HUDEP-2 (cell line): ENCODE results near the gene XXYLT1.
"Not testable (repeated sequence)": the region's sequence is repeated elsewhere in the genome, so short reads cannot be mapped to it uniquely, and the experiment has no call there.

Source experiments
- DNase-seq, 76 experiments: peaks; one replicate each; lab custom pipeline; 2025; ENCODE audit not compliant: unreplicated experiment in 76 of 76; lab: John Stamatoyannopoulos, UW

Gene XXYLT1

GRCh38 chr3:195102609-195103467, 168.1 kb downstream of the XXYLT1 start:
- DNase-seq = peak in 27 of 76 experiments; percentile 4 to 62 (median 33)

- no peak for DNase-seq
These were observed 168.9 kb downstream of the XXYLT1 start for GRCh38 chr3:195101927-195102608.

DNA sequence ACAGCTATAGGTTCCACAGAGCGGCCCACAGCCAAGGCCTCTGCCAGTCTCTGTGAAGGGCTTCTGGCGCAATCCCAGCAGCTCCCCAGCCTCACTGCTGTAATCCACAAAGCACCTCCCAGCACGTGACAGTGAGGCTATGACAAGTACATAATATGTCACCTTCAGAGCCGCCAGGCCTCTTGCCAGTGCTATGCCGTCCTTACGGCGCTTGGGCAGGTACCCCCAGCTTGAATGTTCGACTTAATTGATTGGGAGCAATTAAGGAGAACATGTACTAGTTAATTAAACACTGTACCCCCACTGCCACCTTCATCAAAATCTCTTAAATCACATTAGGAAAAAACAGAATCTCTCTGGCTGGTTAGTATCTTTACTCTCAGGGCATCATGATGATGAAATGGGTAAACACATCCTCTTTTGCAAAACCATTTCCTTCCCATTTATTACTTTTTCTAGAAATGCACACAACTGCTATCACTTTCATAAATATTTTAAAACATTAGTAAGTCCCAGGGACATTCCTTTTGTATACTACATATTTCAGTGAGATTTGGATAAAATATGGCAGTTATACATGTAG, 169.9 kb downstream of the XXYLT1 start:
- no peak for DNase-seq

GRCh38 chr3:195099951-195100785, 170.8 kb downstream of the XXYLT1 start:
- DNase-seq = no peak

- no peak for DNase-seq
These were observed 172.0 kb downstream of the XXYLT1 start for GRCh38 chr3:195098741-195099525.

DNA sequence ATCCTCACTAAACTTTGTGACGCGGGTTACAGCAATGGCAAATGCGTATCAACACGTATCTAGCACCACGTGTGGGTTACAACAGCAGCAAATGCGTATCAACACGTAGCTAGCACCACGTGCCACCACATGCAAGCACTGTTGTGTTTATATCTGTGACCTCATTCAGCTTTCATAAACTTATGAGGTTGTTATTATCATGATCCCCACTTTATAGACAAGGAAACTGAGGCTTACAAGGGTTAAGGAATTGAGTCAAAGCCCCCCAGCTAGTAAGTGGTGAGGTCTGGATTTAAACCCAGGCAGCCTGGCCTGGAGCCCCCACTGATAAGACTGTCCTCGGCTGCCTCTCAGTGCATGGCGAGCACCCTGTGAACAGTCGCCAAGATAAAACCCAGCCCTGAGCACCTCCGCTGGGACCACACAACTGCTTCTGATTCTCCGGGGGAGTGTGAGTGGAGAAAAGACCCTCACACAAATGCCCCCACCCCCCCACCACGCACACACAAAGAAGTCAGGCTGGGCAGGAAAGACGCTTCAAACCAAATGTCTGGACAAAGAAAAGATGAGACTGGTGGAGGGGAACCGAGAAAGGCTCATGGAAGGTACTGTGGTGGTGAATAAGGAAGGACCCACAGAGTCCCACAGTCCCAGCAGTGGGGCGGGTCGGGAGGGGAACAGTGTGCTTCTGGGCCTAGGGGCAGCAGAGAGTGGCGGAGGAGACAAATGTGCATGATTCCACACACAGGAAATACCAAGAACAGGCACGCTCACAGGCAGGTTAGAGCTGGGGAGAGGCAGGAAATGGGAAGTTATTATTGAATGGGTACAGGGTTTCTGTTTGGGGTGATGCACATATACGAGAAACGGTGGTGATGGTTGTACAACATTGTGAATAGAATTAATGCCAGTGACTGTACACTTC, 173.4 kb downstream of the XXYLT1 start:
- no peak for DNase-seq

DNA sequence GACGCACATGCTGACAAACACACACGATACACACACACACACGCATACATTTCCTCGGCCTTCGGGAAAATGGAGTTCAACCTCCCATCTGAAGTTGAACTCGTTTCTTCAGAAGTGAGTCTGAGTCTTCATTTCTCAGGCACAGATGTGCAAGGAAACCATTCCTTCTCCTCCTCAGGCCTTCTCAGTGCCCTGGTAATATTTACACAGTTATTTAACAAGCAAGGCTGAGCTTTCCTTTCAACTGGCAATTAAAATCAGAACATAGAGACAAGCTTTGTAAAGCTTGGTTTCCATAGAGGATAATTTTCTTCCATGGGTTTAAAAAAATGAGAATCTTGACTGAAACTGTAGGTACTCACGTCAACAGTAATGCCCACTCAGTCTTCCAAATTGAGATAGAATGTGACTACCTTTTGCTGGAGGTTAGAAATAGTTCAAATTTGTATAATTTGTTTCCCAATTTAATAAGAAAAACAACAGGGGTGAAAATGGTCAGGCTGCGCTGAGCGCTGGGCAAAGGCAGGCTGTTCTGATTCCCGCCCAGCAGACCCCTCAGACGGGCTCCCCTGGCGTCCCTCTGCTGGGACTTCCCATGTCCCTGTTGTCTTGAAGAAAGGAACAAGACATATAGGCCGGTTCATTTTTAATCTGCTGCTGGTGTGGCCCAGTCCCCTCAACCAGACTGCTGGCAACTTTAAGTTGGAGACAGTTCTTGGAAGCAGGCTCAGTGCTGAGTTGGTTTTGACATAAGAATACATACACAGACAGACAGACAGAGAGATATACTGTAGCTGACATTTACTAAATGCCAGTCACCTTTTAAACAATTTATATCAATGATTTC, 174.3 kb downstream of the XXYLT1 start:
- no peak for DNase-seq

- DNase-seq = no peak
These were observed 174.9 kb downstream of the XXYLT1 start for GRCh38 chr3:195096053-195096452.

GRCh38 chr3:195095704-195096036, 175.3 kb downstream of the XXYLT1 start:
- DNase-seq = no peak

DNA sequence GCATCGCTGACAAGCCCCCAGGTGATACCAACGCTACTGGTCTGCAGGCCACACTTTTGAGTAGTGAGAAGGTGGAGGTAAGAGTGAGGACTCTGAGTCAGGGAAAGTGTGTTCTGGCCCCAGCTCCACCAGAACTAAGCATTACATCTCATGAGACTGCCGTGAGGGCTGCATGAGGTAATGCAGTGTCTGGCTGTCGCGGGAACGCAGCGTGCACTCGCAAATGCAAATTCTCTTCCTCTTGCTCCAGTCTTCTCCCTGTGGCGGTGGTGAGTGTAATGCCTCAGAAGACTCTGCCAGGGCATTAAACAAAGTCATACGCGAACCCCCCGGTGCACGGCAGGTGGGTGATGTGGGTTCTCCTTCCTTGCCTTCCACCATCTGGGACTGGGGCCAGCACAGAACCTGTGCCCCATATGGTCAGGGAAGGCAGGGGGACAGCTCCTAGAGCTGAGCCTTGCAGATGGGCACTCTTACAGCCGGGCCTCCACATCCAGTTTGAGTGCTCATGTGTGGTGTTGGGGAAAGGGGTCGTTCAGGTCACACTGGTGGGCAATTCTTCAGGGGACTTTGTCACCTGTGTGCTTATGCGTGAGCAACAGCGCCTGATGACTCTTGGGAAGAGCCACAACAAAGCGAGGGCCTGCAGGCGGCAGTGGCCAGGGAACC, 175.8 kb downstream of the XXYLT1 start:
- DNase-seq = no peak

- DNase-seq = no peak
These were observed 176.6 kb downstream of the XXYLT1 start for GRCh38 chr3:195094191-195094921.

DNA sequence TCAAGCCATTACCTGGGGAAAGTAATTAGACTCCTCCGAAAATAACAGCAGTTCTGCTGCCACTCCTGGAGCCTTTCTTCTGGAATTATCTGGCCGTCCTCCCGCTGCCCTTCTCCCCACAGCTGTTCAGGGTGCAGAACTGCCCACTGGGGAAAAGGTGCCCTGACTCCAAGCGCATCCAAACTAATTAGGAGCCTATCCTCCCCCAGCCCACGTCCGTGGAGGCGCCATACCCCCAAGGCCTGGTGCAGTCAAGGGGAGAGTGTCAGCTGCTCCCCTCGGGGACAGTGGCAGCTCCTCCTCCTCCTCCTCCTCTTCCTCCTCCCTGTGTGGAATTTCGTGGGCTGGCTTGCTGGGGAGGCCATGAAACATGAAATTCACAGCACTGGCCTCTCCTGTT, 177.2 kb downstream of the XXYLT1 start:
- DNase-seq = no peak

DNA sequence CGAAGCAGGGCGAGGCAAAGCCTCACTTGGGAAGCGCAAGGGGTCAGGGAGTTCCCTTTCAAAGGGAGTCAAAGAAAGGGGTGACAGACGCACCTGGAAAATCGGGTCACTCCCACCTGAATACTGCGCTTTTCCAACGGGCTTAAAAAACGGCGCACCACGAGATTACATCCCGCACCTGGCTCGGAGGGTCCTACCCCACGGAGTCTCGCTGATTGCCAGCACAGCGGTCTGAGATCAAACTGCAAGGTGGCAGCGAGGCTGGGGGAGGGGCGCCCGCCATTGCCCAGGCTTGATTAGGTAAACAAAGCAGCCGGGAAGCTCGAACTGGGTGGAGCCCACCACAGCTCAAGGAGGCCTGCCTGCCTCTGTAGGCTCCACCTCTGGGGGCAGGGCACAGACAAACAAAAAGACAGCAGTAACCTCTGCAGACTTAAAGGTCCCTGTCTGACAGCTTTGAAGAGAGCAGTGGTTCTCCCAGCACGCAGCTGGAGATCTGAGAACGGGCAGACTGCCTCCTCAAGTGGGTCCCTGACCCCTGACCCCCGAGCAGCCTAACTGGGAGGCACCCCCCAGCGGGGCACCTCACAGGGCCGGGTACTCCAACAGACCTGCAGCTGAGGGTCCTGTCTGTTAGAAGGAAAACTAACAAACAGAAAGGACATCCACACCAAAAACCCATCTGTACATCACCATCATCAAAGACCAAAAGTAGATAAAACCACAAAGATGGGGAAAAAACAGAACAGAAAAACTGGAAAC, 182.9 kb downstream of the XXYLT1 start:
- not testable (repeated sequence) for DNase-seq

DNA sequence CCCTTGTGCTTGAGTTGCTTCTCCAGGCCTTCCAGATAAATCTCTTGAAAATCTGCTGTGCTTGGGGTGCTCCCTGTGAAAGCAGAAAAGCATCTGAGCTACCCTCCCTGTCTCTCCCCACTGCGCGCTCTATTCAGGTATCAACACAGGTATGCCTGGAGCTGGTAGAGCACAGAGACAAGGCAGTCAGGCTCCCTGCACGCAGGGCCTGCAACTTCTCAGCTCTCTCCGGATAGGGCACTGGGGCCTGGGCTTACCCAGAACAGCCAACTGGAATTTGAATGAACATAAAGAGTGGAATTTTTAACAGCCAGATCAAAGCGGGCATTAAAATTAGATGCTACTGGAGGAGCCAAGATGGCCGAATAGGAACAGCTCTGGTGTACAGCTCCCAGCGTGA, 183.6 kb downstream of the XXYLT1 start:
- DNase-seq = no peak

DNA sequence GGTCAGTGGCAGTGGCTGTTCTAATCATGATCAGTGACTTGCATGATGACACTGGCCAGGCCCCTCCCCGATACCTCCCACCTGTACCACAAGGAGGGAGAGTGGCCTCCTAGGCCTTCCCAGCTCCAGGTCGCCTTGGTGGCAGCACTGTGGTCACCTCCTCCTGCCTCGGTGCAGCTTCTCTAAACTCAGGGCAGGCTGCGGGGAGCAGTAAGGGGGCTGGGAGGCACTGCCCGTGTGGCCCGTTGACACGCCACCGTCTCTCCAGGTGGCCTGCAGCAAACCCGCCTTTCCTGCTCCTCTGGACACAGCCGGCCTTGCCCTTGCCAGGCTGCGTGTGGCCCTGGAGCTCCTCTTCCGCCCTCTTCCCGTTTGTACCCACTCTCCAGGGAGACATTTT, 184.1 kb downstream of the XXYLT1 start:
- DNase-seq = no peak

DNA sequence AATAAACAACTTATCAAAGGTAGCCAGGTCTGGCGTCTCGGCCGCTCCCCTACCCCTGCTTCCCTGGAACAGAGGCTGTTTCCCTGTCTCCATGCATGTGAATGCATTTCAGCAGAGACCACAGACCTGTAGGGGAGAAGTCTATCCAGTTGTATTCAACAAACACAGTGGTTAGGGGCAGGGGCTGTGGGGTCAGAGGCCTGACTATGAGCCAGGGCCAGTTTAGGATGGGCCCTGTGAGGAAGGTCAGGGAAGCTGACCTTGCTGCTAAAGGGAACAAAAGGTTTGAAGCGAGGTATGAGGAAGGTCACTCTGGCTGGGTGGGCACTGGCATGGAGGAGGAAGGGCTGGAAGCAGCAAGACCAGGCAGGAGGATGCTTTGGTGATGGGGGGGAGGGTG, 184.6 kb downstream of the XXYLT1 start:
- no peak for DNase-seq
